IMR-90 (cell line): ENCODE results near the gene RHOT2. TPM values are rescaled to one million over a fixed set of nuclear protein-coding genes. Genes with fewer than 3 reads are reported as not detected.

Source experiments
- ATAC-seq: fragments of 200-7000 bp; cut with Tn5 transposase; 2 replicates; pipeline ENCODE4 v1.9.1; 2020; ENCODE audit warnings: low read depth, mild to moderate bottlenecking, moderate library complexity
- BruUV-seq: library from RNA; stranded (reverse); fragments of 400-500 nt; replicated peaks from 2 replicates; lab custom pipeline; 2021; lab: Mats Ljungman, UMichigan
- CTCF ChIA-PET: fragments of 300-600 bp; formaldehyde crosslinking; extraction: SDS; loops from one replicate; lab custom pipeline; 2021; ENCODE audit warnings: antibody characterized with exemption; lab: Yijun Ruan, JAX
- POLR2A ChIA-PET: fragments of 300-600 bp; sonication (Branson Sonifier 250); formaldehyde crosslinking; loops from one replicate; lab custom pipeline; 2022; ENCODE audit warnings: antibody characterized with exemption; ENCODE audit not compliant: unreplicated experiment; lab: Charles Lee
- DNase-seq: peaks from one replicate; pipeline ENCODE4 v3.0.0; 2013
- H2AFZ ChIP-seq: replicated peaks from 2 replicates; pipeline ENCODE3; 2013; ENCODE audit warnings: low read length, mild to moderate bottlenecking; ENCODE audit not compliant: poor library complexity
- H2AK5ac ChIP-seq: 2 replicates; pipeline ENCODE4 v1.6.1; 2013; ENCODE audit warnings: low read depth, low read length, inconsistent platforms
- H2AK9ac ChIP-seq: replicated peaks from 2 replicates; pipeline ENCODE3; 2013; ENCODE audit warnings: mild to moderate bottlenecking, low read depth, low read length, moderate library complexity; ENCODE audit not compliant: poor library complexity
- H2BK120ac ChIP-seq: 2 replicates; pipeline ENCODE4 v1.6.1; 2013; ENCODE audit warnings: low read depth, low read length, inconsistent platforms
- H2BK15ac ChIP-seq: 3 replicates; pipeline ENCODE4 v1.6.1; 2013; ENCODE audit warnings: low read depth, low read length, inconsistent platforms
- H2BK20ac ChIP-seq: 2 replicates; pipeline ENCODE4 v1.6.1; 2013; ENCODE audit warnings: low read depth, mild to moderate bottlenecking, inconsistent platforms, low read length, moderate library complexity
- H2BK5ac ChIP-seq: 2 replicates; pipeline ENCODE4 v1.6.1; 2013; ENCODE audit warnings: mild to moderate bottlenecking, low read depth, low read length, inconsistent platforms; ENCODE audit not compliant: poor library complexity, severe bottlenecking
- H3K14ac ChIP-seq: replicated peaks from 2 replicates; pipeline ENCODE4 v1.6.1; 2013; ENCODE audit warnings: low read depth, low read length, inconsistent platforms
- H3K18ac ChIP-seq: 2 replicates; pipeline ENCODE4 v1.6.1; 2013; ENCODE audit warnings: low read depth, low read length, control low read depth
- H3K23ac ChIP-seq: 2 replicates; pipeline ENCODE4 v1.6.1; 2013; ENCODE audit warnings: low read depth, low read length, inconsistent platforms
- H3K27ac ChIP-seq: 2 replicates; pipeline ENCODE4 v1.5.1; 2013; ENCODE audit warnings: mild to moderate bottlenecking, control low read depth, low read length; ENCODE audit not compliant: insufficient read depth
- H3K27me3 ChIP-seq: 2 replicates; pipeline ENCODE4 v1.6.1; 2013; ENCODE audit warnings: low read length; ENCODE audit not compliant: control insufficient read depth, insufficient read depth
- H3K36me3 ChIP-seq: 2 replicates; pipeline ENCODE4 v1.6.1; 2013; ENCODE audit warnings: low read length, mixed read lengths; ENCODE audit not compliant: control insufficient read depth, insufficient read depth
- H3K4ac ChIP-seq: 2 replicates; pipeline ENCODE4 v1.6.1; 2013; ENCODE audit warnings: low read depth, low read length, inconsistent platforms
- H3K4me1 ChIP-seq: 2 replicates; pipeline ENCODE4 v1.6.1; 2013; ENCODE audit warnings: low read length, mixed read lengths; ENCODE audit not compliant: control insufficient read depth, insufficient read depth
- H3K4me2 ChIP-seq: 2 replicates; pipeline ENCODE4 v1.6.1; 2013; ENCODE audit warnings: low read depth, mild to moderate bottlenecking, control low read depth, low read length, moderate library complexity
- H3K4me3 ChIP-seq: 2 replicates; pipeline ENCODE4 v1.5.1; 2013; ENCODE audit warnings: low read depth, mild to moderate bottlenecking, control low read depth, low read length, moderate library complexity; ENCODE audit not compliant: insufficient read depth
- H3K56ac ChIP-seq: 2 replicates; pipeline ENCODE4 v1.6.1; 2013; ENCODE audit warnings: low read length, inconsistent platforms; ENCODE audit not compliant: insufficient read depth; ENCODE audit errors: extremely low read depth
- H3K79me1 ChIP-seq, 2 experiments: 2 replicates each; pipeline ENCODE4 v1.6.1; 2013; ENCODE audit warnings: low read length in 2 of 2, inconsistent platforms in 1 of 2, low read depth in 1 of 2
- H3K9ac ChIP-seq: 2 replicates; pipeline ENCODE4 v1.6.1; 2013; ENCODE audit warnings: low read depth, low read length, control low read depth
- H3K9me1 ChIP-seq: 2 replicates; pipeline ENCODE4 v1.6.1; 2013; ENCODE audit warnings: low read length, inconsistent platforms; ENCODE audit not compliant: insufficient read depth
- H3K9me3 ChIP-seq: 2 replicates; pipeline ENCODE4 v1.6.1; 2013; ENCODE audit warnings: low read length; ENCODE audit not compliant: control insufficient read depth, insufficient read depth
- H4K20me1 ChIP-seq: 2 replicates; pipeline ENCODE4 v1.6.1; 2013; ENCODE audit warnings: low read length, inconsistent platforms; ENCODE audit not compliant: insufficient read depth
- H4K5ac ChIP-seq: 2 replicates; pipeline ENCODE4 v1.6.1; 2013; ENCODE audit warnings: mild to moderate bottlenecking, low read depth, low read length, control low read depth
- H4K8ac ChIP-seq, 2 experiments: 2 replicates each; pipeline ENCODE4 v1.6.1; 2013; ENCODE audit warnings: low read depth in 2 of 2, low read length in 2 of 2, control low read depth in 1 of 2, inconsistent platforms in 1 of 2
- H4K91ac ChIP-seq: 2 replicates; pipeline ENCODE4 v1.6.1; 2013; ENCODE audit warnings: low read depth, low read length, inconsistent platforms; ENCODE audit not compliant: insufficient read depth
- FOS ChIP-seq: fragments of 150-350 bp; IDR thresholded peaks from 2 replicates; pipeline ENCODE4 v1.6.1; 2016; ENCODE audit warnings: low read depth, low read length
- MXI1 ChIP-seq: IDR thresholded peaks from 2 replicates; pipeline ENCODE4 v1.6.1; 2012; ENCODE audit warnings: low read depth, mild to moderate bottlenecking, low read length, moderate library complexity, borderline replicate concordance
- NFE2L2 ChIP-seq: fragments of 150-350 bp; IDR thresholded peaks from 2 replicates; pipeline ENCODE4 v1.6.1; 2016; ENCODE audit warnings: low read depth, mild to moderate bottlenecking, low read length
- POLR2A ChIP-seq: IDR thresholded peaks from 2 replicates; pipeline ENCODE4 v1.6.1; 2012; ENCODE audit warnings: mild to moderate bottlenecking, low read depth, low read length
- RCOR1 ChIP-seq: IDR thresholded peaks from 2 replicates; pipeline ENCODE4 v1.6.1; 2012; ENCODE audit warnings: mild to moderate bottlenecking, low read length, improper control_type of control experiment; ENCODE audit not compliant: insufficient replicate concordance
- WGBS, 2 experiments: methylation state at CpG; one replicate each; pipeline versions ENCODE4 v1.1.5 to v1.1.7; 2013; ENCODE audit warnings: missing lambda C conversion rate in 2 of 2; ENCODE audit not compliant: insufficient read length in 1 of 2; ENCODE audit errors: extremely low coverage in 2 of 2; 5-methylcytosine and 5-hydroxymethylcytosine counted together
- dilution Hi-C: fragments of 300-500 bp; cut with HindIII; formaldehyde crosslinking; loops from one replicate; pipeline ENCODE4 v1.14.3; 2018; ENCODE audit warnings: low sequenced_read_pairs; ENCODE audit not compliant: unreplicated experiment
- in situ Hi-C: fragments of 300-500 bp; cut with MboI; formaldehyde crosslinking; loops from 3 replicates; pipeline ENCODE4 v1.14.3; 2019; ENCODE audit warnings: low sequenced_read_pairs, inconsistent platforms, mixed read lengths
- intact Hi-C: fragments of 100-400 bp; cut with micrococcal nuclease; formaldehyde crosslinking; loops from 2 replicates; pipeline ENCODE4 v1.10.0; 2022
- polyA plus RNA-seq, 3 experiments: library from polyadenylated mRNA; depleted of rRNA; stranded (reverse); fragments of >200 nt; gene quantifications; 2 replicates each; pipeline ENCODE4 v1.2.3, GENCODE V29; 2012; ENCODE audit warnings: low replicate concordance in 1 of 3
- total RNA-seq: library from RNA; depleted of rRNA; stranded (reverse); fragments of >200 nt; gene quantifications from 2 replicates; pipeline ENCODE4 v1.2.3, GENCODE V29; 2012
- TF ChIP-seq, protein P1 (sequence below): fragments of 150-350 bp; IDR thresholded peaks from 2 replicates; pipeline ENCODE4 v1.6.1; 2016; ENCODE audit warnings: low read depth, mild to moderate bottlenecking, low read length, moderate library complexity, borderline replicate concordance

RHOT2 gene
- total and polyA plus RNA-seq, 2 of the 4 experiments (the other 2 are of a cell fraction): 20.3 to 181 TPM

DNA sequence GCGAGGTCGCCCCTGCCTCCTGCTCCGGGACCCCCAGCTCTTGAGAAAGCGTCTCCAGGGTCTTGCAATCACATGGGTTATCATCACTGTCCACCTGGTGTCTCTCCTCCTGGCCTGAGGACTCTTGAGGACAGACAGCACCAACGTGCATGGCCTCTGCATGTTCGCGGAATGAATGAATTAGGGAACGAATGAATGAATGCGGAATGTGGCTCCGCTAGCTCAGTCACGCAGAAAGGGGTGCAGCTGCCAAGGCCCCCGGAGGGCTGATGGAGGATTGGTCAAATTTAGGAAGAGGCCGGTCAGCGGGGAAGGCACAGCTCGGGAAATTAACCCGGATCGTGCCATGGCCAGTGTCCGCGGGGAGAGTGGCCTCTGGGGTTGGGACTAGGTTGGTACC lies 34.4 kb downstream of the RHOT2 start:
- no peak overlapping the region for H3K18ac ChIP-seq
- BruUV-seq: no TSS peak
- POLR2A ChIA-PET: no interaction called here
- no peak overlapping the region for H2AK5ac ChIP-seq
- no peak overlapping the region for H2BK20ac ChIP-seq
- no peak overlapping the region for H3K9ac ChIP-seq
- H3K27ac ChIP-seq: no peak overlapping the region
- ATAC-seq: no peak
- no peak overlapping the region for H2AFZ ChIP-seq
- DNase-seq: no peak
- H3K36me3 ChIP-seq: no peaks in the 10 kb centered on the region
- H2BK120ac ChIP-seq: no peak overlapping the region
- H4K91ac ChIP-seq: no peak overlapping the region
- intact Hi-C loops: no loop called here
- H3K4me2 ChIP-seq: no peak overlapping the region
- no peak overlapping the region for H2AK9ac ChIP-seq
- H3K9me1 ChIP-seq: no peaks in the 10 kb centered on the region
- H3K56ac ChIP-seq: no peak overlapping the region
- TF ChIP-seq MXI1 (no peak), NFE2L2 (no peak), RCOR1 (no peak), POLR2A (no peak), FOS (no peak)
- TF ChIP-seq, protein P1, sequence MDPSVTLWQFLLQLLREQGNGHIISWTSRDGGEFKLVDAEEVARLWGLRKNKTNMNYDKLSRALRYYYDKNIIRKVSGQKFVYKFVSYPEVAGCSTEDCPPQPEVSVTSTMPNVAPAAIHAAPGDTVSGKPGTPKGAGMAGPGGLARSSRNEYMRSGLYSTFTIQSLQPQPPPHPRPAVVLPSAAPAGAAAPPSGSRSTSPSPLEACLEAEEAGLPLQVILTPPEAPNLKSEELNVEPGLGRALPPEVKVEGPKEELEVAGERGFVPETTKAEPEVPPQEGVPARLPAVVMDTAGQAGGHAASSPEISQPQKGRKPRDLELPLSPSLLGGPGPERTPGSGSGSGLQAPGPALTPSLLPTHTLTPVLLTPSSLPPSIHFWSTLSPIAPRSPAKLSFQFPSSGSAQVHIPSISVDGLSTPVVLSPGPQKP: no peak
- H2BK5ac ChIP-seq: no peak overlapping the region
- H3K27me3 ChIP-seq: peaks cover 75% of the 10 kb centered on the region
- H3K4me3 ChIP-seq: no peak overlapping the region
- in situ Hi-C loops: loop anchor here (25.0 kb wide), 1 partner anchor 360 kb away; the partner anchor contains the start of gene SSTR5
- peaks cover 8% of the 10 kb centered on the region for H4K20me1 ChIP-seq
- no peak overlapping the region for H4K5ac ChIP-seq
- H3K9me3 ChIP-seq: no peaks in the 10 kb centered on the region
- no peaks in the 10 kb centered on the region for H3K4me1 ChIP-seq
- no peak overlapping the region for H3K23ac ChIP-seq
- no peak overlapping the region for H3K4ac ChIP-seq
- WGBS, 2 experiments: 80% methylated on average over 13 of the region's 19 CpGs; no CpG with 5 or more reads in 1 of the 2 experiments
- no peak overlapping the region for H3K14ac ChIP-seq
- dilution Hi-C loops: no loop called here
- no peak overlapping the region for H4K8ac ChIP-seq
- no peak overlapping the region for H2BK15ac ChIP-seq
- no peaks in the 10 kb centered on the region for H3K79me1 ChIP-seq
- CTCF ChIA-PET: no interaction called here
